ENCODE results near the gene GJC2. TPM values are rescaled to one million over a fixed set of nuclear protein-coding genes. Genes with fewer than 3 reads are reported as not detected.
"Not testable (repeated sequence)": the region's sequence is repeated elsewhere in the genome, so short reads cannot be mapped to it uniquely, and the experiment has no call there.

GJC2 gene
- total and polyA plus RNA-seq, 12 donors = 0.61 to 1.5 (median 1.2) TPM

GRCh38 chr1:228169345-228169744 lies 19.6 kb downstream of the GJC2 start:
- no peak for TF ChIP-seq CTCF (IDR thresholded peaks at IDR 0.05)
- no peak for DNase-seq
- intact Hi-C loops (cut with DNase I) = loop anchor here in 6 of 10 donors (5.0 kb wide), 2 partner anchors 37 to 38 kb away; partner anchors contain the start of gene OBSCN (in 5 of the 6)

GRCh38 chr1:228170666-228171065 lies 20.9 kb downstream of the GJC2 start:
- peaks cover 0 to 24% (median 0%) of the 10 kb centered on the region in 9 donors for H3K36me3 ChIP-seq
- no peak for TF ChIP-seq CTCF (IDR thresholded peaks at IDR 0.05)
- no peak overlapping the region for H3K4me3 ChIP-seq
- ATAC-seq = no peak
- DNase-seq = no peak
- 90 to 91% methylated on average over 7 of the region's 7 CpGs for WGBS, 2 donors
- no peaks in the 10 kb centered on the region for H3K27me3 ChIP-seq
- H3K9me3 ChIP-seq = no peaks in the 10 kb centered on the region
- H3K27ac ChIP-seq = no peak overlapping the region
- H3K4me1 ChIP-seq = peaks cover 0 to 26% (median 14%) of the 10 kb centered on the region in 9 donors
- intact Hi-C loops (cut with DNase I) = loop anchor here in 1 of 10 donors (10.0 kb wide), 1 partner anchor 46 kb away; no protein-coding TSS in a partner anchor

More at GRCh38 chr1:228169345-228169744, 19.6 kb downstream of the GJC2 start:
- Histone ChIP-seq H3K9me3 (no peaks in the 10 kb centered on the region), H3K27me3 (no peaks in the 10 kb centered on the region), H3K36me3 (peaks cover 0 to 13% (median 0%) of the 10 kb centered on the region in 9 donors), H3K27ac (no peak overlapping the region), H3K4me1 (peaks cover 0 to 27% (median 20%) of the 10 kb centered on the region in 9 donors), H3K4me3 (no peak overlapping the region)
- 71 to 72% methylated on average over 2 of the region's 2 CpGs for WGBS, 2 donors
- no peak for ATAC-seq

DNA sequence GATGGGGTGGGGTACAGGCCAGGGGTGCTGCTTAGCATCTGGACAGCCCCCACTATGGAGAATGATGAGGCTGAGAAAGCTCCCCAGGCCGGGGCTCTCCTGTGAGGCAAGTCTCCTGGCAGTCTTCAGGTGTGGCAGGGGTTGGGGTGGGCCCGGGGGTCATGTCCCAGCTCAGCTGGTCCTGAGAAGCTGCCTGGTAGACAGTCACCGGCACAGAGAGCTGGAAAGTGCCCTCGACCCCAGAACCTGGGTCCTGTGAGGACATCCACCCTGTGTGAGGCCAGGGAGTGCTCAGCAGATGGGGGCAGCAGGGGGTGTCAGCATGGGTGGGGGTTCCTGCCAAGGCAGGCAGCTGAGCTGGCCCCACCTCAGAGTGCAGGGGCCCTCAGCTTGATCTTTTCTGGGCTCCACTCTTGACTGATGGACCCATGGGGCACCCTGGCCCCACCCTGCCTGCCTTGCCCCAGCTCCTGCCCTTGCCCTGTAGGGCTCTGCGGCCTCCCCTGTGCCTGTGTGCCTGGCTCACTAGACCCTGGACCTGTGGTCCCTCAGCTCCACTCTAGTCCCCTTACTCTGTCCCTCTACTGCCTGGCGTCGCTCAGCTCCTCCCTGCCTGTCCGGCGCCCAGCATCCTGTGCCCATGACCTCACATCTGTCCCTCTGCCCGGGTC lies 21.6 kb downstream of the GJC2 start:
- ATAC-seq = no peak
- H3K4me3 ChIP-seq = no peak overlapping the region
- H3K9me3 ChIP-seq = no peaks in the 10 kb centered on the region
- no peak for TF ChIP-seq CTCF (IDR thresholded peaks at IDR 0.05)
- intact Hi-C loops (cut with DNase I) = loop anchor here in 1 of 10 donors (10.0 kb wide), 1 partner anchor 47 kb away; no protein-coding TSS in a partner anchor
- DNase-seq = no peak
- H3K27ac ChIP-seq = no peak overlapping the region
- H3K4me1 ChIP-seq = peaks cover 0 to 31% (median 19%) of the 10 kb centered on the region in 9 donors
- no peaks in the 10 kb centered on the region for H3K27me3 ChIP-seq
- H3K36me3 ChIP-seq = peaks cover 0 to 24% (median 0%) of the 10 kb centered on the region in 9 donors
- WGBS, 2 donors = 79 to 88% methylated on average over 10 of the region's 10 CpGs

DNA sequence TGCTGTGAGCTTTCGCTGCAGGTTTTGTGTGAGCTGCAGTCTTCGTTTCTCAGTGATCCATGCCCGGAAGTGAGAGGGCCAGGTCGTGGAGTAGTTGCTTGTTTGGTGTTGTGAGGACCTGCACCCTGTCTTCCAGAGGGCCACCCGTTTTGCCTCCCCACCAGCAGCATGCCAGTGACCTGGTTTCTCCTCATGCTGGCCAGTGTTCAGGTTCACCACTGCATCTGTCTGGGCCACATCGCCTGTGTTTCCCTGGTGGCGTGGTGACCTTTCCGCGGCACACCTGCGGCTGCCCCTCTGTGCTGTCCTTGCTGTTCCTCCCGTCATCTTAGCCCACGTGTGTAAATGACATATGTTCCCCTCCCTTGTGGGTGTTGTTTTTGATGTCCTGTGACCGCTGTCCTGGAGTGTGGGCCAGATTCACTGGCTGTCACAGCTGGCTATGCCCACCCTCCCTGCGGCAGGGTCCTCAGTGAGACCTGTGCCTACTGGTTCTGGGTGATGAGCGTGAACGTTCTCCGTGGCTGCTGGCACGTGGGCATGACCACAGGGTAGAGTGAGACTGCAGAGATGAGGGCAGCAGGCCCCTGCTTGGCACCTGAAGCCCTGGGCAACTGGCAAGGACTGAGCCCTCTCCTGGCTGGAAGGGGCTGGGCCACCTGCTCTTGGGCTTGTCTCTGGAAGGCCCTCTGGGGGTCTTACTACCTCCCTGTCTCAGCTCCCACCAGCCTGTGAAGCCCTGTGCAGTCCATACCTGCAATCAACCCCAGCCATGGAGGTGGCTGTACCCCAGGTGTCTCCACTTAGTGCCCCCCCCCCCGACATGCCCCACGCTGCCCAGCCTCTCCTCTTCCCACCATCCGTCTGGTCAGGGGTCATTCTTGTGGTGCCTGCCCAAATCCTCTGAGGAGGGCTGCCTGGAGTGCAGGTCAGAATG lies 23.1 kb downstream of the GJC2 start:
- WGBS, 2 donors = 87 to 90% methylated on average over 21 of the region's 21 CpGs
- ATAC-seq (no peak), DNase-seq (no peak)
- intact Hi-C loops (cut with DNase I) = loop anchor here in 1 of 10 donors (10.0 kb wide), 1 partner anchor 48 kb away; no protein-coding TSS in a partner anchor
- Histone ChIP-seq H3K36me3 (peaks cover 0 to 29% (median 3%) of the 10 kb centered on the region in 9 donors), H3K27ac (no peak overlapping the region), H3K9me3 (no peaks in the 10 kb centered on the region), H3K27me3 (no peaks in the 10 kb centered on the region), H3K4me1 (peaks cover 0 to 28% (median 5%) of the 10 kb centered on the region in 9 donors), H3K4me3 (no peak overlapping the region)
- TF ChIP-seq CTCF (IDR thresholded peaks at IDR 0.05) = no peak

DNA sequence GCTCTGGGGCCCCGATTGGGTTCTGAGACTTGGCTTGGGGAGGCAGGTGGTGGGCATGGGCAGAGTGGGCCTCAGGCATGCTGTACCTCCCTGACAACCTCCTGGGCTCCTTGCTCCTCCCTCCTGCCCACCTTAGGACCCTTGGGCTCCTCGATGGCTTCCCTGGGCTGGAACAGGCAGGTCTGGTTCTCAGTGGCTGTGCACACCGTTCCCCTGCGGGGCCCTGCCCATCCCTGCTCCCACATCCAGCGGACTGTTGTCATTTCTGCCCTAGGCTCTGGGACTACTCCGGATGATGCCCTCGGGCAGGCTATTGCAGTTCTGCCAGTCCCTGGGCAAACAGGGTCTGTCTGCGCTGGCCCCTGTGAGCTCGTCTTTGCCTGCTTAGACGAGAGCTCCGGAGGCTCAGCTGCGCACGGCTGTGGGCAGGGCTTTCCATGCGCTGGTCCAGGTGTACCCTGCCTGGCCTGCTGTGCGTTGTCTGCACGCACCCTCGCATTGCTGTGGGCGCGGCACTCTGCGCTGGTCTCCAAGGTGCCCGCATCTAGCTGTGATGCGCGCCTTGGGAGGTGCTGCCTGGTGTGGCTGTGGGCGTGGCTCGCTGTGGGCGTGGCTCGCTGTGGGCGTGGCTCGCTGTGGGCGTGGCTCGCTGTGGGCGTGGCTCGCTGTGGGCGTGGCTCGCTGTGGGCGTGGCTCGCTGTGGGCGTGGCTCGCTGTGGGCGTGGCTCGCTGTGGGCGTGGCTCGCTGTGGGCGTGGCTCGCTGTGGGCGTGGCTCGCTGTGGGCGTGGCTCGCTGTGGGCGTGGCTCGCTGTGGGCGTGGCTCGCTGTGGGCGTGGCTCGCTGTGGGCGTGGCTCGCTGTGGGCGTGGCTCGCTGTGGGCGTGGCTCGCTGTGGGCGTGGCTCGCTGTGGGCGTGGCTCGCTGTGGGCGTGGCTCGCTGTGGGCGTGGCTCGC lies 24.1 kb downstream of the GJC2 start:
- not testable (repeated sequence) for H3K27ac ChIP-seq, H3K4me3 ChIP-seq, H3K9me3 ChIP-seq, H3K27me3 ChIP-seq, DNase-seq
- peaks cover 0 to 26% (median 3%) of the 10 kb centered on the region in 9 donors for H3K36me3 ChIP-seq
- intact Hi-C loops (cut with DNase I) = loop anchor here in 1 of 10 donors (10.0 kb wide), 1 partner anchor 49 kb away; no protein-coding TSS in a partner anchor
- ATAC-seq = peak in 3 of 8 donors; percentile 15 to 34 (median 21)
- peaks cover 0 to 27% (median 8%) of the 10 kb centered on the region in 9 donors for H3K4me1 ChIP-seq
- 64 to 74% methylated on average over 29 to 37 of the region's 69 CpGs for WGBS, 2 donors
